GM23338 (cell line): ENCODE results near the gene FIG4. TPM values are rescaled to one million over a fixed set of nuclear protein-coding genes. Genes with fewer than 3 reads are reported as not detected.
A peak's percentile ranks its signal among the peaks of the same experiment; 100 is the strongest.

Experiments used
- ATAC-seq: fragments of 200-7000 bp; cut with Tn5 transposase; 3 replicates; pipeline ENCODE4 v1.9.1; 2020
- DNase-seq: peaks from one replicate; pipeline ENCODE4 v3.0.0-alpha.2; 2015; ENCODE audit warnings: low spot score
- H2AFZ ChIP-seq: fragments of 200-600 bp; sonication (generic); 2 replicates; pipeline ENCODE4 v1.8.0; 2016; ENCODE audit warnings: antibody characterized with exemption, mild to moderate bottlenecking, moderate library complexity
- H3F3A ChIP-seq: fragments of 200-600 bp; sonication (generic); replicated peaks from 2 replicates; pipeline ENCODE4 v1.8.0; 2017; ENCODE audit warnings: antibody characterized with exemption, mixed run types, low read depth
- H3K27ac ChIP-seq: fragments of 200-600 bp; sonication (generic); 2 replicates; pipeline ENCODE4 v1.6.1; 2016; ENCODE audit warnings: low read depth
- H3K27me3 ChIP-seq: fragments of 200-600 bp; sonication (generic); 2 replicates; pipeline ENCODE4 v1.8.0; 2016; ENCODE audit warnings: mild to moderate bottlenecking, mixed run types, moderate library complexity; ENCODE audit not compliant: insufficient read depth
- H3K36me3 ChIP-seq: fragments of 200-600 bp; sonication (generic); 2 replicates; pipeline ENCODE4 v1.8.0; 2016; ENCODE audit warnings: mild to moderate bottlenecking; ENCODE audit not compliant: insufficient read depth
- H3K4me1 ChIP-seq: fragments of 200-600 bp; sonication (generic); 2 replicates; pipeline ENCODE4 v1.8.0; 2016; ENCODE audit warnings: mild to moderate bottlenecking, moderate library complexity; ENCODE audit not compliant: insufficient read depth
- H3K4me2 ChIP-seq: fragments of 200-600 bp; sonication (generic); 2 replicates; pipeline ENCODE4 v1.7.1; 2017; ENCODE audit warnings: mixed run types
- H3K4me3 ChIP-seq: fragments of 200-600 bp; sonication (generic); 2 replicates; pipeline ENCODE4 v1.6.1; 2016; ENCODE audit warnings: mixed run types
- H3K79me2 ChIP-seq: fragments of 200-600 bp; sonication (generic); replicated peaks from 2 replicates; pipeline ENCODE4 v1.8.0; 2017; ENCODE audit warnings: mild to moderate bottlenecking; ENCODE audit not compliant: insufficient read depth
- H3K9me2 ChIP-seq: fragments of 200-600 bp; sonication (generic); 2 replicates; pipeline ENCODE4 v1.8.0; 2017; ENCODE audit not compliant: insufficient read depth
- H4K20me1 ChIP-seq: fragments of 200-600 bp; sonication (generic); replicated peaks from 2 replicates; pipeline ENCODE4 v1.8.0; 2017; ENCODE audit warnings: mild to moderate bottlenecking; ENCODE audit not compliant: insufficient read depth
- H3K27ac Mint-ChIP-seq: 2 replicates; pipeline ENCODE4 v1.8.0; 2020; ENCODE audit warnings: inconsistent platforms, mild to moderate bottlenecking, moderate library complexity, mixed read lengths
- H3K27me3 Mint-ChIP-seq: 3 replicates; pipeline ENCODE4 v1.8.0; 2022; ENCODE audit warnings: low read depth, mild to moderate bottlenecking, moderate library complexity, mixed read lengths, inconsistent platforms; ENCODE audit not compliant: insufficient read depth, poor library complexity
- H3K36me3 Mint-ChIP-seq: 3 replicates; pipeline ENCODE4 v1.8.0; 2021; ENCODE audit warnings: low read depth, mild to moderate bottlenecking, inconsistent platforms, moderate library complexity, mixed read lengths
- H3K4me1 Mint-ChIP-seq: 3 replicates; pipeline ENCODE4 v1.8.0; 2020; ENCODE audit warnings: mild to moderate bottlenecking, inconsistent platforms, mixed read lengths
- H3K4me3 Mint-ChIP-seq: 3 replicates; pipeline ENCODE4 v1.8.0; 2021; ENCODE audit warnings: moderate library complexity, mild to moderate bottlenecking, inconsistent platforms, mixed read lengths
- H3K9me3 Mint-ChIP-seq: 3 replicates; pipeline ENCODE4 v1.8.0; 2020; ENCODE audit warnings: moderate library complexity, mild to moderate bottlenecking, inconsistent platforms, mixed read lengths
- CREB1 ChIP-seq: fragments of 250-450 bp; sonication (Bioruptor Pico); IDR thresholded peaks from 2 replicates; pipeline ENCODE4 v1.5.0; 2020; ENCODE audit warnings: low read depth, mild to moderate bottlenecking, moderate library complexity
- CTCF ChIP-seq, 2 experiments: fragments of 200-600 bp in 1 of 2; sonication (generic) in 1 of 2; conservative IDR thresholded peaks; 2 replicates each; pipeline versions ENCODE4 v1.5.1 to v1.6.1; 2016 to 2017; ENCODE audit warnings: antibody characterized with exemption in 2 of 2, low read depth in 2 of 2, mild to moderate bottlenecking in 2 of 2, moderate library complexity in 1 of 2
- ETS1 ChIP-seq: IDR thresholded peaks from 2 replicates; pipeline ENCODE4 v1.6.1; 2016; ENCODE audit warnings: antibody characterized with exemption
- EZH2 ChIP-seq: fragments of 200-600 bp; sonication (generic); IDR thresholded peaks from one replicate; pipeline ENCODE4 v1.8.0; 2017; ENCODE audit warnings: antibody characterized with exemption, mild to moderate bottlenecking, low read depth; ENCODE audit not compliant: unreplicated experiment
- EZH2phosphoT487 ChIP-seq: fragments of 200-600 bp; sonication (generic); IDR thresholded peaks from one replicate; pipeline ENCODE4 v1.8.1; 2018; ENCODE audit warnings: antibody characterized with exemption; ENCODE audit not compliant: unreplicated experiment
- JUNB ChIP-seq: IDR thresholded peaks from one replicate; pipeline ENCODE4 v1.6.1; 2016; ENCODE audit warnings: antibody characterized with exemption; ENCODE audit not compliant: unreplicated experiment
- NANOG ChIP-seq: IDR thresholded peaks from 2 replicates; pipeline ENCODE4 v1.6.1; 2016; ENCODE audit warnings: antibody characterized with exemption, borderline replicate concordance
- POLR2AphosphoS5 ChIP-seq: IDR thresholded peaks from 2 replicates; pipeline ENCODE4 v1.6.1; 2016; ENCODE audit warnings: antibody characterized with exemption, low read depth
- STAT1 ChIP-seq: IDR thresholded peaks from one replicate; pipeline ENCODE4 v1.6.1; 2016; ENCODE audit warnings: antibody characterized with exemption; ENCODE audit not compliant: unreplicated experiment
- ZNF114 ChIP-seq: fragments of 250-450 bp; sonication (Bioruptor Pico); IDR thresholded peaks from 2 replicates; pipeline ENCODE4 v1.5.0; 2020; ENCODE audit warnings: mild to moderate bottlenecking, moderate library complexity
- ZNF331 ChIP-seq: fragments of 250-450 bp; sonication (Bioruptor Pico); IDR thresholded peaks from 2 replicates; pipeline ENCODE4 v1.5.0; 2020; ENCODE audit warnings: low read depth, mild to moderate bottlenecking, moderate library complexity
- polyA plus RNA-seq: library from polyadenylated mRNA; unstranded; fragments of >200 nt; fragmentation: Nextera tagmentation; extraction: Ambion mirVana; gene quantifications from 2 replicates; pipeline ENCODE4 v1.2.1, GENCODE V29; 2016
- total RNA-seq: library from RNA; depleted of rRNA; stranded (reverse); fragments of >200 nt; shearing (Covaris generic); gene quantifications from 2 replicates; pipeline ENCODE4 v1.2.3, GENCODE V29; 2014
- TF ChIP-seq, protein P1 (sequence below): IDR thresholded peaks from one replicate; pipeline ENCODE4 v1.6.1; 2018; ENCODE audit warnings: antibody characterized with exemption; ENCODE audit not compliant: unreplicated experiment

Gene FIG4
- total and polyA plus RNA-seq, 2 experiments from 2014 or later: 7.0 to 16.9 TPM

GRCh38 chr6:109787312-109787711 is 96.2 kb downstream of the FIG4 start:
- TF ChIP-seq NANOG (no peak), ZNF331 (CRISPR knock-in tag) (no peak)
- DNase-seq (no peak), ATAC-seq (no peak)
- H3K27me3 ChIP-seq: no peaks in the 10 kb centered on the region
- Mint-ChIP-seq H3K36me3 (peaks cover 16% of the 10 kb centered on the region; the same call in 2 of the 3 replicates), H3K9me3 (no peaks in the 10 kb centered on the region), H3K4me3 (no peak overlapping the region), H3K27ac (no peak overlapping the region), H3K4me1 (peaks cover 18% of the 10 kb centered on the region), H3K27me3 (no peaks in the 10 kb centered on the region)
- H2AFZ ChIP-seq: no peak overlapping the region
- peaks cover 16% of the 10 kb centered on the region for H3K4me1 ChIP-seq
- no peaks in the 10 kb centered on the region for H3K79me2 ChIP-seq
- no peaks in the 10 kb centered on the region for H3F3A ChIP-seq
- H3K36me3 ChIP-seq: no peaks in the 10 kb centered on the region
- H3K27ac ChIP-seq: no peak overlapping the region
- H3K9me2 ChIP-seq: no peaks in the 10 kb centered on the region
- H3K4me3 ChIP-seq: no peak overlapping the region
- H4K20me1 ChIP-seq: no peaks in the 10 kb centered on the region
- H3K4me2 ChIP-seq: no peak overlapping the region

- no peak overlapping the region for H3K4me3 ChIP-seq
- DNase-seq (no peak), ATAC-seq (no peak)
- H3K27ac Mint-ChIP-seq: no peak overlapping the region; the same call in 1 of the 2 replicates
- H3K79me2 ChIP-seq: no peaks in the 10 kb centered on the region
- H3K36me3 Mint-ChIP-seq: peaks cover 16% of the 10 kb centered on the region; the same call in 2 of the 3 replicates
- no peaks in the 10 kb centered on the region for H3K36me3 ChIP-seq
- H3K4me3 Mint-ChIP-seq: no peak overlapping the region
- H3K27me3 Mint-ChIP-seq: no peaks in the 10 kb centered on the region
- no peaks in the 10 kb centered on the region for H3K9me2 ChIP-seq
- no peak overlapping the region for H3K27ac ChIP-seq
- H2AFZ ChIP-seq: no peak overlapping the region
- TF ChIP-seq ETS1: no peak
- TF ChIP-seq POLR2AphosphoS5: no peak
- no peak for TF ChIP-seq JUNB
- TF ChIP-seq EZH2phosphoT487: no peak
- no peak for TF ChIP-seq ZNF331 (CRISPR knock-in tag)
- no peak for TF ChIP-seq NANOG
- H3K9me3 Mint-ChIP-seq: no peaks in the 10 kb centered on the region
- no peaks in the 10 kb centered on the region for H4K20me1 ChIP-seq
- H3F3A ChIP-seq: no peaks in the 10 kb centered on the region
- peaks cover 27% of the 10 kb centered on the region for H3K4me1 ChIP-seq
- no peaks in the 10 kb centered on the region for H3K27me3 ChIP-seq
- H3K4me1 Mint-ChIP-seq: peaks cover 20% of the 10 kb centered on the region
- H3K4me2 ChIP-seq: no peak overlapping the region
Observed at GRCh38 chr6:109788687-109789086, 97.6 kb downstream of the FIG4 start.

GRCh38 chr6:109790131-109790530 is 99.0 kb downstream of the FIG4 start:
- H3K27me3 Mint-ChIP-seq: no peaks in the 10 kb centered on the region
- H3K4me1 ChIP-seq: peaks cover 27% of the 10 kb centered on the region
- H3K36me3 ChIP-seq: no peaks in the 10 kb centered on the region
- no peak overlapping the region for H2AFZ ChIP-seq
- H4K20me1 ChIP-seq: no peaks in the 10 kb centered on the region
- H3K9me3 Mint-ChIP-seq: no peaks in the 10 kb centered on the region
- DNase-seq (peak; percentile 42), ATAC-seq (no peak)
- H3K27ac ChIP-seq: no peak overlapping the region
- H3K4me1 Mint-ChIP-seq: peaks cover 25% of the 10 kb centered on the region
- no peaks in the 10 kb centered on the region for H3F3A ChIP-seq
- peaks cover 16% of the 10 kb centered on the region; the same call in 2 of the 3 replicates for H3K36me3 Mint-ChIP-seq
- H3K9me2 ChIP-seq: no peaks in the 10 kb centered on the region
- H3K4me3 Mint-ChIP-seq: no peak overlapping the region
- H3K4me3 ChIP-seq: no peak overlapping the region
- no peak overlapping the region for H3K4me2 ChIP-seq
- H3K27ac Mint-ChIP-seq: 0 out of 2 replicates have a peak overlapping the region, but pooled peaks have one; percentile 47
- H3K79me2 ChIP-seq: no peaks in the 10 kb centered on the region
- no peaks in the 10 kb centered on the region for H3K27me3 ChIP-seq
- TF ChIP-seq EZH2 (no peak), ETS1 (no peak), STAT1 (no peak), EZH2phosphoT487 (no peak), JUNB (no peak), ZNF331 (CRISPR knock-in tag) (no peak), CTCF (conservative IDR thresholded peaks at IDR 0.05; ENCODE audit: low read depth in 2 of 2) (no peak), CREB1 (CRISPR knock-in tag) (no peak), POLR2AphosphoS5 (no peak), NANOG (no peak), ZNF114 (CRISPR knock-in tag) (no peak)
- TF ChIP-seq, protein P1, sequence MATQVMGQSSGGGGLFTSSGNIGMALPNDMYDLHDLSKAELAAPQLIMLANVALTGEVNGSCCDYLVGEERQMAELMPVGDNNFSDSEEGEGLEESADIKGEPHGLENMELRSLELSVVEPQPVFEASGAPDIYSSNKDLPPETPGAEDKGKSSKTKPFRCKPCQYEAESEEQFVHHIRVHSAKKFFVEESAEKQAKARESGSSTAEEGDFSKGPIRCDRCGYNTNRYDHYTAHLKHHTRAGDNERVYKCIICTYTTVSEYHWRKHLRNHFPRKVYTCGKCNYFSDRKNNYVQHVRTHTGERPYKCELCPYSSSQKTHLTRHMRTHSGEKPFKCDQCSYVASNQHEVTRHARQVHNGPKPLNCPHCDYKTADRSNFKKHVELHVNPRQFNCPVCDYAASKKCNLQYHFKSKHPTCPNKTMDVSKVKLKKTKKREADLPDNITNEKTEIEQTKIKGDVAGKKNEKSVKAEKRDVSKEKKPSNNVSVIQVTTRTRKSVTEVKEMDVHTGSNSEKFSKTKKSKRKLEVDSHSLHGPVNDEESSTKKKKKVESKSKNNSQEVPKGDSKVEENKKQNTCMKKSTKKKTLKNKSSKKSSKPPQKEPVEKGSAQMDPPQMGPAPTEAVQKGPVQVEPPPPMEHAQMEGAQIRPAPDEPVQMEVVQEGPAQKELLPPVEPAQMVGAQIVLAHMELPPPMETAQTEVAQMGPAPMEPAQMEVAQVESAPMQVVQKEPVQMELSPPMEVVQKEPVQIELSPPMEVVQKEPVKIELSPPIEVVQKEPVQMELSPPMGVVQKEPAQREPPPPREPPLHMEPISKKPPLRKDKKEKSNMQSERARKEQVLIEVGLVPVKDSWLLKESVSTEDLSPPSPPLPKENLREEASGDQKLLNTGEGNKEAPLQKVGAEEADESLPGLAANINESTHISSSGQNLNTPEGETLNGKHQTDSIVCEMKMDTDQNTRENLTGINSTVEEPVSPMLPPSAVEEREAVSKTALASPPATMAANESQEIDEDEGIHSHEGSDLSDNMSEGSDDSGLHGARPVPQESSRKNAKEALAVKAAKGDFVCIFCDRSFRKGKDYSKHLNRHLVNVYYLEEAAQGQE: no peak
